Glomerular visceral epithelial cell (primary cell): ENCODE results near the gene ATP2B3.

Source experiments
- DNase-seq: peaks from one replicate; pipeline ENCODE4 v3.0.0-alpha.2; 2016; ENCODE audit errors: extremely low spot score

ATP2B3 gene

GRCh38 chrX:153568451-153569011, 51.1 kb downstream of the ATP2B3 start:
- no peak for DNase-seq

DNA sequence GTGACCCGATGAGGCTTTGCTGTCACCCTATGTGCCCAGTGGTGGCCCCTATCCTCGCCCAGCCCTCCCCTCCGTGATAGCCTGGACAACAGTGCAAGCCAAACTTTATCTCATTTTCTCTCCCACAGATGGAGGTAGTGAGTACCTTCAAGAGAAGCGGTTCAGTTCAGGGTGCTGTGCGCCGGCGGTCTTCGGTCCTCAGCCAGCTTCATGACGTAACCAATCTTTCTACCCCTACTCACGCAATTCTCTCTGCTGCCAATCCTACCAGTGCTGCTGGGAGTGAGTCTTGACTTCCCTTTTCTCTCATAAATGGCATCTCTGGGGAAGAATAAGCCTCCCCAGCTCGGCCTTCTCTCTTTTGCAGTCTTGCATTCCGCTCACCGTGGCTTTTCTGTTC, 52.0 kb downstream of the ATP2B3 start:
- no peak for DNase-seq

- DNase-seq = no peak
These were observed 54.1 kb downstream of the ATP2B3 start for GRCh38 chrX:153571534-153571908.

GRCh38 chrX:153572601-153573000, 55.2 kb downstream of the ATP2B3 start:
- no peak for DNase-seq

- no peak for DNase-seq
These were observed 56.5 kb downstream of the ATP2B3 start for GRCh38 chrX:153573984-153574383.

DNA sequence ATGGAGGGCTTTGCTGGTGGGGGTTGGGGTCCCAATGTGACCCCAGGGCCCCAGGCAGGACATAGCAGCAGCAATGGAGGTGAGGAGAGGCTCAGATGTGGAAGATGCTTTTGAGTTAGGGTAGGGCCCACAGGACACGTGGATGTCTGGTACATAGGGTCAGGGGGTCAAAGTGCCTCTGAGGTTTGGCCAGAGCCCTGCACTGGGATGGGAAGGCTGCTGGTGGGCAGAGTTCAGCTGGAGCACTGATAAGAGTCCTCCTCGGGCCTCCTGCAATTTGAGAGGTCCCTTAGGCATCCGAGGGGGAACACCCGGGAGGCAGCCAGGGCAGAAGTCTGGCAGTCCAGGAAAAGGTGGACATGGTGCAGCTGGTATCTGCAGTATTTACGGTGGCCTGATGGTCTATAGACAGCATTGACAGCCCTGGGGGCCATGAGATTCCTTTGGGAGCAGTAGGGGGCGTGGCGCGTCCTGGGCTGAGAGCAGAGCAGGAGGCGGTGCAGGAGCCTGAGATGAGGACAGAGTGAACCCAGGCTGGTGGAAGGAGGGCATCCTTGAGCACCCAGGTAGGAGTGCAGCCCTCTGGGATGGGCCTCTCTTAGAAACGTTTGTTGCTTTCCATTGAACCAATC, 58.9 kb downstream of the ATP2B3 start:
- no peak for DNase-seq

- DNase-seq = no peak
These were observed 59.5 kb downstream of the ATP2B3 start for GRCh38 chrX:153576961-153577360.

- DNase-seq = no peak
These were observed 60.9 kb downstream of the ATP2B3 start for GRCh38 chrX:153578200-153578835.

GRCh38 chrX:153578889-153579288, 61.4 kb downstream of the ATP2B3 start:
- no peak for DNase-seq

DNA sequence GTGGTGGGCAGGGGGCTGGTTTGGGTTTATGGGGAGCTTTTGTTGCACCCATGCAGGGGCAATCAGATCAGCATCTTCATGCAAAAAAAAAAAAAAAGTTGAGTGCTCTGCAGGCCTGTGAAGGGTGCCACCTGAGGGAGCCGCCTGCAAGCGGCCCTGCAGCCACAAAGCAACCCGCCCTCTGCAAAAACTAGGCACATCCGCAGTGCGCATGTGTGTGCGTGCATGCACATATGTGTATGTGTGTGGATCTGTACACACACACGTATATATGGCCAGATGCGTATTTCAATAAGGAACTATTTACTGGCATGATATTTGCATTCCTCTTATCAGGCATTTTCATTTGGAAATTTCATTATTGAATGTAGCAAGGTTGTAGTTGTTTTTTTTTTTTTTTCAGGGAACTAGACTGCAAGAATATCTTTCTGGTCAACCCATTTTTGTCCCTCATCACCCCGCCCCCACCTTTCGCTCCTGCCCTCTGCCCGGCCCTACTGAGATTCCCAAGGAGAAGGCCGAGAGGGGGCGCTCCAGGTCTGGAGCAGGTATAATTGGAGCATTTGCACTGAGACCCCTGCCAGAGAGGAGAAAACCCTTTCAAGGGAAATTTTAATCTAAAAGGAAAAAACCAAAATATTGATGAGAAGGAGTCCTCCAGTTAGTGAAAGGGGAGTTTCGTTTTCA, 63.4 kb downstream of the ATP2B3 start:
- DNase-seq = no peak

DNA sequence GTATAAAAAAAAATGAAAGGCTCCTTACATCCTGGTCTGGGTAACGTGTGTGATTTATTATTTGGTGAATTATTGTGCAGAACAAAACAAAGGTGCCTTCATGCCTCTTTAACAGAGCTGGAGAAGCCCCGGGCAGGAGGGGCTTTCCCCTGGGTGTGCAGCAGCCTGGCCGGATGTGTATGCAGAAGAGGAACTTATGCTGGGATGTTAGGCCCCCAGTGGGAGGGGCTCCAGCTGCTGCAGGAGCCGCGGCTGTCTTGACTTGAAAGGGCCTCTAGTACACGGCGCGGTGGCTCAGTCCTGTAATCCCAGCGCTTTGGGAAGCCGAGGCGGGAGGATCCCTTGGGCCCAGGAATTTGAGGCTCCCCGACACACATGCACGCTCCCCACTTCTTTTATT, 65.5 kb downstream of the ATP2B3 start:
- DNase-seq = no peak

- DNase-seq = no peak
These were observed 66.0 kb downstream of the ATP2B3 start for GRCh38 chrX:153583433-153583832.

DNA sequence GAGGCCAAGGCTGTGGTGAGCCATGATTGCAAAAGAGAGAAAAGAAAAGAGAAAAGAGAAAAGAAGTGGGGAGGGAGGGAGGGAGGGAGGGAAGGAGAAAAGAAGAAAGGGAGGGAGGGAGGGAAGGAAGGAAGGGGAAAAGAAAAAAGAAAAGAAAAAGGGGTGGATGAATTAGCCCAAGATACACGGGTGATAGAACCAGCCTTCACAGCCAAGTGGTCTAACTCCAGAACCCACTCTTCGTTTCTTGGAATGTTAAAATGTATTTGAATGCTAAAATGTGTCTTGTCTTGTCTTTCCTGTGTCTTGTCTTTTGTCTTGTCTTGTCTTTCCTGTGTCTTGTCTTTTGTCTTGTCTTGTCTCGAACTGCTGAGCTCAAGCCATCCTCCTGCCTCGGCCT, 68.4 kb downstream of the ATP2B3 start:
- DNase-seq = no peak

DNA sequence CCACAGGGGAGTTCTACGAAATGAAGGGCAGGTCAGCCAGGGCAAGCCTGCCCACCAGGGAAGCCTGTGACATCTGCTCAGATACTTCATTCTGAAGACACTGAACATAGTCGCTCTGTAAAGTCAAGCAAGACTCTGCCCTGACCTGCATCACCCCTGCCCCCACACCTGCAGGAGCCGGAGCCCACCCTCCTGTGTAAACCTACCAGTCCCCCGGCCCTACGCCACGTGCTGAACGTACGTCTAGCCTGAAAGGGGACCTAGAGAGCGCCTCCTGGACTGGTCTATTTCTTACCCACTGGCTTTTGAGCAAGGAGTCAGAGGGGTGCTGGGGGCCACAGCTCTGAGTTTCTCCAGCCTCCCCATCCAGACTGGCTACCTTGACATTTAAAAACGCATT, 69.9 kb downstream of the ATP2B3 start:
- no peak for DNase-seq

GRCh38 chrX:153588021-153588781, 70.8 kb downstream of the ATP2B3 start:
- no peak for DNase-seq

GRCh38 chrX:153588782-153589446, 71.5 kb downstream of the ATP2B3 start:
- no peak for DNase-seq

DNA sequence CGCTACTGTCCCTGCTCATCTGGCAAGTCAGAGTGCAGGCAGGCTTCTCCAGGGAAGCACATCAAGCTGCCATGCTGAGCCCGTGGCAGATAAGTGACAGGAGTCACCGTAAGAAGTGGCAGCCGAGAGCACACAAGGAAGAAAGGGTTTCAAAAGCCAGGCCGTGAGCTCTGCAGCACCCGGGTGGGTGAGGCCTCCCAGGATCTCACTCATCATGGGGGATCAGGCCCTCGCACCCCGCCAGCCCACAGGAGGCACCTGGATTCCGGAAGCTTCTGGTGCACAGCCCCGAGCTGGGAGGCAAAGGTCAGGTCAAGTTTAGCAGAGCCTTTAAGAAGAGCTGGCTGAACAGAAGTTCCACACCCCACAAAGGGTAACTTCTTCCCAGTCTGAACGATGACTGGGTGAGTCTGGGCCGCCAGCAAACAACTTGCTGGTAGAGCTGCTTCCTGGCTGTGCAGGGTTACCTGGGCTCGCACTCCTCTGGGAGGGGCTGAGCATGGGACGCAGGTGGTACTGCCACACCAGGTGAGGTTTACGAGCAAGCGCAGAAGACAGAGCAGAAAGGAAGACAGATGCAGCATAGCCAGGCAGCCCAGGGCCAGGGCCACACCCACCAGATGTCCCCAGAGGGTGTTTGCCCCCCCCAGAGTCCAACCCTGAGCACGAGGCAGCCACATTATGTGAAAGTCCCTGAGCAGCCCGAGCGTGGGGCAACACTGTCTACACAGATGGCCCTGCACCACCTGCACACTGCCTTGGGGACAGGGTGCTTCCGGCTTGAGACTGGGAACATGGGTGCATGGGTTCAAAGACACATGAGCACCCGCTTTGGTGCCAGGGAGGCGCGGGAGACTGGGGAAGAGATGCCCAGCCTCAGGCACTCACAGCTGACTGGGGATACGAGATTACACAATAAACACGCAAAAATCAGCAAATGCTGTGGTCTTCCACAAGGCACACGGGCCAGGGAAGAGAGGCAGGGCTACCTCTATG, 73.8 kb downstream of the ATP2B3 start:
- DNase-seq = no peak

DNA sequence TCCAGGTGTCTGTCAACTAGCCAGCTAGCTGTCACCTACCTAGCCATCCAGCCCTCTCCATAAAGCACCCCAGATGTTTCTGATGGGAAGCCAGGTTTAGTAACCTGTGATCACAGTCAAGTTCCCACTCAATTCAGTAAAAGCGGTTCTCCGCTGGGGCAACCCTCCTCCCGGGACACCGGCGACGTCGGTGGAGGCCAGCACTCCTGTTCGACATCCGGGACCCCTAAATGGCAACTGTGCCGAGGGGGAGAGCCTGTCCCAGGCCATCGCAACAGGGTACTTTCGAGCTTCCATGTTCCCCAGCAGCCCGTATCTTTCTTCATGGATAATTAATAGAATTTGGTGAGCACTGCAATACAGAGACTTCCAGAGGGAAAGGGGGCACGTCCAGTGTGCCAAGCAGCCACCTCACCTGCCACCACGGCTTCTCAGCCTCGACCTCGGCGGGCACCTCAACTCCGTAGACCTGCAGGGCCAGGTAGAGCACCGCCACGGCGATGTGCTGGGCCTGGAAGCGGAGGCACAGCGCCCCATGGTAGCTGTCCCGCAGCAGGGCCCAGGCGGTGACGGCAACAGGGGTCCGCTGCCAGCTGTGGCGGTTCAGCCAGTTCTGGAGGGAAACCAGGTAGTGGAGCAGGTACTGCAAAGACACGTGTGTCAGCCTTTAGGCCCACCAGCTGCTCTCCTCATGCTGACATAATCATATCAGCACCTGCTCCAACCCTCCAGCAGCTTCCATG, 74.8 kb downstream of the ATP2B3 start:
- no peak for DNase-seq

DNA sequence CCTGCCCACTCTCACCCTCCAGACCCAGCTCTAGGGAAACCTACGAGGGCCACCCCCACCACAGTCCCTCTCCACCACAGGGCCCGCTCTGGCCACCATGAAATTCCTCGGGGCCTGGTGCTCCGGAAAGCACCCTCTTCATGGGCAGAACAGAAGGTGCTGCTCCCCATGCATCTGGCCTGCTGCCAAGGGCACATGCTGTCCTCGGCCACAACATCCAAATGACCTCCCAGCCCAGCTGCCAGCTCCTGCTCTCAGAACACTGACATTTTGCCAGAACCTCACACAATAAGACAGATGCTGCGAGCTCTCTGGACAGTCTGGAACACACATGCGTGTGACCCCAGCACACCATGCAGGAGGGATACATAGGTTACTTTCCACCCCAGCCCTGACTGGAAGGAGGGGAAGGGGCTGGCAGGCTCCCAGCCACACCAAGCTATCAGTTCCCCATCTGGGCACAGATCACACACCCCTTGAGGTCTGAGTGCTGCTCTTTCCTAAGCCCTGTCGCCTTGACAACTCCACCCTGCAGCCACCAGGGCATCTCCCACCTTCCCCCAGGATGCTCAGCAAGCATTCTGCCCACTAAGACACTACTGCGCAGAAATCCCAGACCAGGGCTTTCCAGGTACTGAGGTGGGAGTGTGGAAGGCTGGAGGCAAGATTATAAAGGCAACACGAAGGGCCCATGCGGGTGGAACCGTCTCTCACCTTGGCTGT, 75.7 kb downstream of the ATP2B3 start:
- DNase-seq = no peak
